HG02981 (cell line): ENCODE results near the gene KANK3.
"Not testable (repeated sequence)": the region's sequence is repeated elsewhere in the genome, so short reads cannot be mapped to it uniquely, and the experiment has no call there.

ENCODE experiments used
- ATAC-seq: cut with Tn5 transposase; IDR thresholded peaks from one replicate; pipeline ENCODE4 v1.9.1; 2021; ENCODE audit warnings: mild to moderate bottlenecking, moderate library complexity; ENCODE audit not compliant: unreplicated experiment

Gene KANK3

GRCh38 chr19:8342684-8343482 lies at the start of gene KANK3:
Gene KANK3 (minus strand): TSS chr19:8343262. CDS start chr19:8337828, 5,434 bp downstream.
- ATAC-seq, result peak; percentile 97

- ATAC-seq, result no peak
Measured at GRCh38 chr19:8392017-8392591, 49.0 kb upstream of the KANK3 start.

- no peak for ATAC-seq
Measured at GRCh38 chr19:8391198-8392016, 48.3 kb upstream of the KANK3 start.

GRCh38 chr19:8390617-8390981 lies 47.5 kb upstream of the KANK3 start:
- ATAC-seq, result peak; percentile 34

GRCh38 chr19:8389891-8390616 lies 47.0 kb upstream of the KANK3 start, which contains the start of gene RAB11B:
Gene RAB11B (plus strand): TSS chr19:8390360. CDS start chr19:8390417, 57 bp downstream.
- ATAC-seq, result peak; percentile 92

GRCh38 chr19:8388612-8388958 lies 45.5 kb upstream of the KANK3 start:
- ATAC-seq, result no peak

- no peak for ATAC-seq
Measured at GRCh38 chr19:8387688-8388611, 44.9 kb upstream of the KANK3 start.

- ATAC-seq, result no peak
Measured at GRCh38 chr19:8386990-8387389, 43.9 kb upstream of the KANK3 start.

- ATAC-seq, result not testable (repeated sequence)
Measured at GRCh38 chr19:8386419-8386818, 43.4 kb upstream of the KANK3 start.

- ATAC-seq, result not testable (repeated sequence)
Measured at GRCh38 chr19:8385566-8385965, 42.5 kb upstream of the KANK3 start.

- not testable (repeated sequence) for ATAC-seq
Measured at GRCh38 chr19:8385103-8385502, 42.0 kb upstream of the KANK3 start.

GRCh38 chr19:8384569-8384968 lies 41.5 kb upstream of the KANK3 start:
- not testable (repeated sequence) for ATAC-seq

- not testable (repeated sequence) for ATAC-seq
Measured at GRCh38 chr19:8379156-8379891, 36.3 kb upstream of the KANK3 start.

GRCh38 chr19:8377598-8377997 lies 34.5 kb upstream of the KANK3 start:
- no peak for ATAC-seq

- not testable (repeated sequence) for ATAC-seq
Measured at GRCh38 chr19:8376373-8376974, 33.4 kb upstream of the KANK3 start.

GRCh38 chr19:8375766-8376165 lies 32.7 kb upstream of the KANK3 start:
- ATAC-seq, result not testable (repeated sequence)

GRCh38 chr19:8373867-8374813 lies 31.1 kb upstream of the KANK3 start:
- ATAC-seq, result no peak
